Uterus (tissue), 4 donors: Measurements from ENCODE around the gene ZNF234. TPM values are rescaled to one million over a fixed set of nuclear protein-coding genes. Genes with fewer than 3 reads are reported as not detected.
"Not testable (repeated sequence)": the region's sequence is repeated elsewhere in the genome, so short reads cannot be mapped to it uniquely, and the experiment has no call there.

ENCODE experiments used
- DNase-seq, 2 donors: peaks; one replicate each; pipeline ENCODE4 v3.0.0-alpha.2; 2019 to 2020
- H3K27ac ChIP-seq, 2 donors: fragments of 200-600 bp; sonication (generic); 1 replicate in 1 of 2; 2 replicates in 1 of 2; pipeline ENCODE4 v1.5.1; 2016 to 2018
- H3K27me3 ChIP-seq, 2 donors: fragments of 200-600 bp; sonication (generic); one replicate each; pipeline ENCODE4 v1.5.1; 2018 to 2019; ENCODE audit warnings: control low read depth in 1 of 2
- H3K36me3 ChIP-seq, 2 donors: fragments of 200-600 bp; sonication (generic); one replicate each; pipeline ENCODE4 v1.5.1; 2019; ENCODE audit warnings: control low read depth in 1 of 2
- H3K4me1 ChIP-seq, 2 donors: fragments of 200-600 bp; sonication (generic); one replicate each; pipeline ENCODE4 v1.5.1; 2018 to 2019; ENCODE audit warnings: control low read depth in 1 of 2
- H3K4me3 ChIP-seq, 2 donors: fragments of 200-600 bp; sonication (generic); 1 replicate in 1 of 2; 2 replicates in 1 of 2; pipeline ENCODE4 v1.5.1; 2018 to 2019; ENCODE audit warnings: mild to moderate bottlenecking in 1 of 2
- H3K9me3 ChIP-seq, 2 donors: fragments of 200-600 bp; sonication (generic); one replicate each; pipeline ENCODE4 v1.5.1; 2019; ENCODE audit warnings: control low read depth in 1 of 2
- CTCF ChIP-seq, 4 experiments: fragments of 200-600 bp in 2 of 4; fragments of 450-650 bp in 2 of 4; sonication (generic) in 2 of 4; IDR thresholded peaks; one replicate each; pipeline ENCODE4 v1.5.1; 2016 to 2019; ENCODE audit warnings: antibody characterized with exemption in 4 of 4, mild to moderate bottlenecking in 2 of 4, moderate library complexity in 1 of 4
- POLR2A ChIP-seq, 2 donors: fragments of 450-650 bp; IDR thresholded peaks; one replicate each; pipeline ENCODE4 v1.6.1; 2016; ENCODE audit warnings: antibody characterized with exemption in 2 of 2, mild to moderate bottlenecking in 1 of 2, moderate library complexity in 1 of 2
- intact Hi-C: fragments of 100-400 bp; cut with DNase I; formaldehyde crosslinking; loops from one replicate; pipeline ENCODE4 v1.15.1; 2023; ENCODE audit warnings: low total_unique reads
- total RNA-seq, 4 donors: library from RNA; depleted of rRNA in 3 of 4; stranded (reverse); fragments of >200 nt in 3 of 4; gene quantifications; one replicate each; pipeline versions ENCODE4 v1.1.0 to v1.2.4, GENCODE V29; 2014 to 2023
- donor health status: DM: yes; HTN: yes; CAD: no.

ZNF234 gene
- total RNA-seq, 4 donors from 2014 or later = 3.6 to 24.4 (median 10.8) TPM

GRCh38 chr19:44202470-44202869, 61.1 kb downstream of the ZNF234 start:
- Histone ChIP-seq H3K4me3 (no peak overlapping the region), H3K4me1 (no peaks in the 10 kb centered on the region), H3K36me3 (no peaks in the 10 kb centered on the region), H3K27ac (no peak overlapping the region), H3K9me3 (peaks cover 0 to 13% of the 10 kb centered on the region in 2 donors), H3K27me3 (no peaks in the 10 kb centered on the region)
- intact Hi-C loops = no loop called here
- TF ChIP-seq CTCF (IDR thresholded peaks at IDR 0.05) (no peak), POLR2A (IDR thresholded peaks at IDR 0.05) (no peak)
- no peak for DNase-seq

GRCh38 chr19:44202974-44203373, 61.6 kb downstream of the ZNF234 start:
- H3K4me3 ChIP-seq = no peak overlapping the region
- no peak for DNase-seq
- H3K9me3 ChIP-seq = peaks cover 0 to 13% of the 10 kb centered on the region in 2 donors
- no peaks in the 10 kb centered on the region for H3K36me3 ChIP-seq
- H3K27ac ChIP-seq = no peak overlapping the region
- TF ChIP-seq CTCF (IDR thresholded peaks at IDR 0.05) (no peak), POLR2A (IDR thresholded peaks at IDR 0.05) (no peak)
- no peaks in the 10 kb centered on the region for H3K4me1 ChIP-seq
- intact Hi-C loops = no loop called here
- no peaks in the 10 kb centered on the region for H3K27me3 ChIP-seq

- peaks cover 0 to 13% of the 10 kb centered on the region in 2 donors for H3K9me3 ChIP-seq
- H3K27me3 ChIP-seq, H3K27ac ChIP-seq, H3K4me3 ChIP-seq, H3K36me3 ChIP-seq, intact Hi-C loops, DNase-seq, H3K4me1 ChIP-seq: not testable (repeated sequence)
Observed at GRCh38 chr19:44203877-44204276, 62.5 kb downstream of the ZNF234 start.

GRCh38 chr19:44204772-44205171, 63.4 kb downstream of the ZNF234 start:
- Histone ChIP-seq H3K27me3 (no peaks in the 10 kb centered on the region), H3K4me1 (no peaks in the 10 kb centered on the region), H3K9me3 (peaks cover 0 to 13% of the 10 kb centered on the region in 2 donors), H3K36me3 (no peaks in the 10 kb centered on the region), H3K27ac (no peak overlapping the region), H3K4me3 (no peak overlapping the region)
- DNase-seq = no peak
- TF ChIP-seq CTCF (IDR thresholded peaks at IDR 0.05) (no peak), POLR2A (IDR thresholded peaks at IDR 0.05) (no peak)
- intact Hi-C loops = no loop called here

- peak; percentile 83 to 85 for DNase-seq
- H3K27ac ChIP-seq = peak overlapping the region; percentile 79 to 94
- H3K4me1 ChIP-seq = no peaks in the 10 kb centered on the region
- TF ChIP-seq CTCF (IDR thresholded peaks at IDR 0.05) = no peak
- TF ChIP-seq POLR2A (IDR thresholded peaks at IDR 0.05) = no peak
- no peaks in the 10 kb centered on the region for H3K36me3 ChIP-seq
- intact Hi-C loops = no loop called here
- peak overlapping the region; percentile 56 to 74 for H3K4me3 ChIP-seq
- peaks cover 0 to 6% of the 10 kb centered on the region in 2 donors for H3K9me3 ChIP-seq
- H3K27me3 ChIP-seq = no peaks in the 10 kb centered on the region
Observed at GRCh38 chr19:44207126-44207803, 65.9 kb downstream of the ZNF234 start.

Other genes with a start within 250 kb of the ZNF234 start
- 10 to 100 TPM in 3 of 4 donors, 1 to 10 TPM in 1; 9.4 to 33.0 (median 14.6) TPM for gene ZNF45, start 206.3 kb upstream of the ZNF234 start, total RNA-seq
- gene ZNF221, start 190.3 kb upstream of the ZNF234 start, total RNA-seq = 10 to 100 TPM in 1 of 4 donors, 1 to 10 TPM in 1, under 1 TPM in 1, not detected in 1; 0.77 to 26.9 (median 9.4) TPM
- 10 to 100 TPM in 3 of 4 donors, 1 to 10 TPM in 1; 6.2 to 51.7 (median 16.3) TPM for gene ZNF155, start 157.4 kb upstream of the ZNF234 start, total RNA-seq
- 10 to 100 TPM in 3 of 4 donors, 1 to 10 TPM in 1; 6.5 to 15.1 (median 13.9) TPM for gene ZNF230, start 138.6 kb upstream of the ZNF234 start, total RNA-seq
- gene ZNF222, start 116.2 kb upstream of the ZNF234 start, total RNA-seq = 1 to 10 TPM in 2 of 4 donors, under 1 TPM in 2; 0.29 to 9.1 (median 1.0) TPM
- gene ZNF223, start 89.5 kb upstream of the ZNF234 start, total RNA-seq = 10 to 100 TPM in 2 of 4 donors, 1 to 10 TPM in 2; 3.6 to 48.5 (median 12.9) TPM
- gene ZNF284, start 69.4 kb upstream of the ZNF234 start, total RNA-seq = 1 to 10 TPM in 2 of 4 donors, under 1 TPM in 2; under 0.01 to 6.3 (median 1.8) TPM
- gene ZNF224, start 47.2 kb upstream of the ZNF234 start, total RNA-seq = 10 to 100 TPM in 3 of 4 donors, 1 to 10 TPM in 1; 7.4 to 59.7 (median 37.1) TPM
- gene ZNF225, start 28.2 kb upstream of the ZNF234 start, total RNA-seq = 10 to 100 TPM in 1 of 4 donors, 1 to 10 TPM in 2, under 1 TPM in 1; 0.29 to 18.5 (median 4.9) TPM
- 10 to 100 TPM in 3 of 4 donors, 1 to 10 TPM in 1; 6.8 to 46.3 (median 21.4) TPM for gene ZNF226, start 23.5 kb downstream of the ZNF234 start, total RNA-seq
- gene ZNF227, start 71.0 kb downstream of the ZNF234 start, total RNA-seq = 10 to 100 TPM; 19.7 to 43.8 (median 29.2) TPM
- gene ZNF233, start 118.3 kb downstream of the ZNF234 start, total RNA-seq = 1 to 10 TPM in 1 of 4 donors, under 1 TPM in 1, not detected in 2; 0.55 to 1.7 TPM
- gene ZNF235, start 163.5 kb downstream of the ZNF234 start, total RNA-seq = 10 to 100 TPM in 1 of 4 donors, 1 to 10 TPM in 3; 4.1 to 17.4 (median 9.0) TPM
- 10 to 100 TPM in 1 of 4 donors, 1 to 10 TPM in 3; 3.3 to 23.2 (median 7.3) TPM for gene ZNF112, start 215.1 kb downstream of the ZNF234 start, total RNA-seq